Nephron progenitor cell (in vitro differentiated cells): ENCODE results near the gene FAM168A.

ENCODE experiments used
- DNase-seq: peaks from one replicate; pipeline ENCODE4 v3.0.0; 2021
- H3K27ac Mint-ChIP-seq: 2 replicates; pipeline ENCODE4 v1.8.0; 2021; ENCODE audit warnings: mild to moderate bottlenecking, moderate library complexity, mixed read lengths
- H3K27me3 Mint-ChIP-seq: 2 replicates; pipeline ENCODE4 v1.8.0; 2021; ENCODE audit warnings: mild to moderate bottlenecking, low read depth, mixed read lengths; ENCODE audit not compliant: poor library complexity
- H3K36me3 Mint-ChIP-seq: 2 replicates; pipeline ENCODE4 v1.8.0; 2021; ENCODE audit warnings: low read depth, mixed read lengths
- H3K4me1 Mint-ChIP-seq: 2 replicates; pipeline ENCODE4 v1.8.0; 2021; ENCODE audit warnings: mixed read lengths
- H3K4me3 Mint-ChIP-seq: 2 replicates; pipeline ENCODE4 v1.8.0; 2021; ENCODE audit warnings: mild to moderate bottlenecking, moderate library complexity, mixed read lengths
- H3K9me3 Mint-ChIP-seq: 2 replicates; pipeline ENCODE4 v1.8.0; 2021; ENCODE audit warnings: mild to moderate bottlenecking, moderate library complexity, mixed read lengths
- TF ChIP-seq, protein P1 (sequence below): fragments of 200-600 bp; sonication (generic); IDR thresholded peaks from 2 replicates; pipeline ENCODE4 v1.5.0; 2021; ENCODE audit warnings: antibody characterized with exemption

Gene FAM168A

DNA sequence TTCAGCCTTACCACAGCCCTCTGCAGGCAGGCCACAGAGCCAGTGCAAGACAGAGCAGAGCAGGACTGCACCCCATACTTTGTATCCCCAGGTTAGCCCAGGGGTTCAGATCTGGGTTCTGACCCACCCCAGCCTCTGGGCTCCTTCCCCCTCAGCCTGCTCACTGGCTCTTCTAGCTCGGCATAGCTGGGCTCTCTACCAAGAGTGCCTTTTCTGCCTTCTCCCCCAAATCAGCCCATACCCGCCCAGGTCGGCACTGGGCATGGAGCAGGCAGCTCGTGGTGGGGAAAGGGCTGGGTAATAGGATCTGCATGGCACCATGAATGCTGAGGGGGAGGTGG, 213.4 kb downstream of the FAM168A start:
- no peaks in the 10 kb centered on the region for H3K36me3 Mint-ChIP-seq
- TF ChIP-seq, protein P1, sequence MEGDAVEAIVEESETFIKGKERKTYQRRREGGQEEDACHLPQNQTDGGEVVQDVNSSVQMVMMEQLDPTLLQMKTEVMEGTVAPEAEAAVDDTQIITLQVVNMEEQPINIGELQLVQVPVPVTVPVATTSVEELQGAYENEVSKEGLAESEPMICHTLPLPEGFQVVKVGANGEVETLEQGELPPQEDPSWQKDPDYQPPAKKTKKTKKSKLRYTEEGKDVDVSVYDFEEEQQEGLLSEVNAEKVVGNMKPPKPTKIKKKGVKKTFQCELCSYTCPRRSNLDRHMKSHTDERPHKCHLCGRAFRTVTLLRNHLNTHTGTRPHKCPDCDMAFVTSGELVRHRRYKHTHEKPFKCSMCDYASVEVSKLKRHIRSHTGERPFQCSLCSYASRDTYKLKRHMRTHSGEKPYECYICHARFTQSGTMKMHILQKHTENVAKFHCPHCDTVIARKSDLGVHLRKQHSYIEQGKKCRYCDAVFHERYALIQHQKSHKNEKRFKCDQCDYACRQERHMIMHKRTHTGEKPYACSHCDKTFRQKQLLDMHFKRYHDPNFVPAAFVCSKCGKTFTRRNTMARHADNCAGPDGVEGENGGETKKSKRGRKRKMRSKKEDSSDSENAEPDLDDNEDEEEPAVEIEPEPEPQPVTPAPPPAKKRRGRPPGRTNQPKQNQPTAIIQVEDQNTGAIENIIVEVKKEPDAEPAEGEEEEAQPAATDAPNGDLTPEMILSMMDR, result no peak
- H3K9me3 Mint-ChIP-seq, result no peaks in the 10 kb centered on the region
- H3K4me1 Mint-ChIP-seq, result peaks cover 87% of the 10 kb centered on the region
- H3K4me3 Mint-ChIP-seq, result no peak overlapping the region
- no peak for DNase-seq
- no peaks in the 10 kb centered on the region for H3K27me3 Mint-ChIP-seq
- peak overlapping the region; percentile 74 for H3K27ac Mint-ChIP-seq

DNA sequence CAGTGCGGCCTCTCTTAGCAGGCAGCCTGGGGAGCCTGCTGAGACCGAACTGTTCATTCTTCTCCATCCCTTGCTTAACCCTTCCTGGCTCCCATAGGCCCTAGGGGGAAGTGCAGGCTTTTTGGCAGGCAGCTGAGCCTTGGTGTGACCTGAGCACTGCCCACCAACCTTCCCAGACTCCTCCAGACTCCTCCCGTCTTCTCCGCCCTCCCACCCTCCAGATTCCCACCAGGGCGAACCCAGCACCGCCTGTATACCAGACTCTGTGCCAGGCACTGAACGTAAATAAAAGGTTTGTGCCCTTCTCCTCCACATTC, 213.8 kb downstream of the FAM168A start:
- Mint-ChIP-seq H3K4me1 (peaks cover 86% of the 10 kb centered on the region), H3K27ac (no peak overlapping the region), H3K4me3 (no peak overlapping the region), H3K9me3 (no peaks in the 10 kb centered on the region), H3K27me3 (no peaks in the 10 kb centered on the region), H3K36me3 (no peaks in the 10 kb centered on the region)
- DNase-seq, result no peak
- TF ChIP-seq, protein P1, result no peak

DNA sequence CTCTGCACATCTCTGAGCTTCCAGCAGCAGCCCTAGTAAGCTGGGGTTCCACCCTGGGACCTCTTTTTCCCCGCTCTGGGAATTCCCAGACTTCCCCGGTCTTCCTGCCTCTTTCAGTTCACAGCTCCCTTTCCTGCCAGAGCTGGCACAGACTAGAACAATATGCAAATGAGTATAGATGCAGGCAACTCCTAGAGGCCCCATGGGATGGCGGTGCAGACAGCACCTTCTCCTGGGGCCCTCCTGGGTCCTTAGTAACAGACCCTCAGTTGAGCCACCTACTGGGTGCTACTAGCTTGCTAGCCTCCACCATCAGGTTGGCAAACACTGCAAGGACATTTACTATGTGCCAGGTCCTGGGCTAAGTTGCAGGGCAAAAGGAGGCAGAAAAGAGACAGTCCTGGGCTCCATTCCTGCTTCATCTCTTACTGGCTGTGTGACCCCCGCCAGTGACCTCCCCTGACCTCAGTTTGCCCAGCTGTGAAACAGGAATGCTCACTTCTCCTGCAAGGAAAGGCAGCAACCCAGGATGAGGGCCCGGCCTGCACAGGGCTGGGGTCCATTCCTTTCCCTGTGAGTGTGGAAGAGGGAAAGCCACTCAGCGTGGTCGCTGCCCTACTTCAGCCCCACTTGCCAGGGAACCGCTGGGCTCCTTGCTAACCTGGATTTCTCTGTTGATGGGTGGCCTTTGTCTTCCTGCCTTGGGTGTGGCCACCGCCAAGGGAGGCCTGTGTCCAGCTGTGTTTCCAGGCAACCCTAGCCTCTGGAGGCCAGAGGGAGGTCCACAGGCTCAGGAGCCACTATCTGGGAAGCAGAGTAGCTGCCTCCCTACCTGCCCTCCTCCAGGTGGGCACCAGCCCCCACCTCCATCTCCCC, 214.4 kb downstream of the FAM168A start:
- Mint-ChIP-seq H3K27me3 (no peaks in the 10 kb centered on the region), H3K27ac (no peak overlapping the region), H3K9me3 (no peaks in the 10 kb centered on the region), H3K36me3 (no peaks in the 10 kb centered on the region), H3K4me3 (no peak overlapping the region), H3K4me1 (peaks cover 88% of the 10 kb centered on the region)
- no peak for DNase-seq
- TF ChIP-seq, protein P1, result no peak

DNA sequence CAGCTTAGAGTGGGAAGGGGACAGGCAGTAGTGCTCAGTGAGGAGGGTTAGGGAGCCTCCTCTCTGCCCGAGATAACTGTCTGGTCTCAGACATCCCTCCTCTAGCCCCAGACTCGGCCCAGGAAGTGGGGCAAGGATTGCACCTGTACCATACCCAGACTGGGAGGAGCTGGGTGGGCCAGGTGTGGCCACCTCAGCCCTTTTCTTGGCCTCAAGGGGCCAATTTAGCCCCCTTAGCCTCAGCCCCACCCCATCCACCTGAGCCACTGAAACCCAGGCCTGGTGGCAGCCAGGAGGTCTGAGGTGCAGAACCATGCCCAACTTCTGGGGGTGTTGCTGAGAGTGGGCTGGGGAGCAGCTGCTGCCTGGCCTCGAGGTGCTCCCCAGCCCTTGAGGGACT, 215.2 kb downstream of the FAM168A start:
- DNase-seq, result no peak
- Mint-ChIP-seq H3K4me3 (no peak overlapping the region), H3K27me3 (peaks cover 3% of the 10 kb centered on the region), H3K36me3 (no peaks in the 10 kb centered on the region), H3K9me3 (no peaks in the 10 kb centered on the region), H3K4me1 (peaks cover 88% of the 10 kb centered on the region), H3K27ac (peak overlapping the region; percentile 29)
- TF ChIP-seq, protein P1, result no peak

DNA sequence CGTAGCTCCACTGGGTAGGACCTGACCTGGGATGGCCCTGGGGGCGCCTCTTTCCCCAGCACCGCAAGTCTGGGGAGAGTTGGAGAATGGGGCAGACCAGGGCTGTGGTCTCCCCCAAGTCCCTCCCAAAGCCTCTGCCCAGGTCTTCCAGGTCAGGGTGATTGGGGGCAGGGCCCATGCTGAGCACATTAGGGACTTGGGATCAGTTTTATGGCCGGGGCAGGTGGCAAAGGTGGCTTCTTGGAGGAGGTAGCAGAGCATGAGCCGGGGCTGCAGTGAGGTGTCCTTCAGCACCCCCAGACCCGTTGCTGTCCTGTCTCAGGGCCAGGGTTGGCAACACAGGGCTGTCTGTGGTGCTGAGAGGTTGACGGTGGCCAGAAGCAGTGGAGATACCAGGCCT, 215.7 kb downstream of the FAM168A start:
- H3K4me1 Mint-ChIP-seq, result peaks cover 88% of the 10 kb centered on the region
- peaks cover 5% of the 10 kb centered on the region for H3K27me3 Mint-ChIP-seq
- no peak for DNase-seq
- no peaks in the 10 kb centered on the region for H3K9me3 Mint-ChIP-seq
- no peaks in the 10 kb centered on the region for H3K36me3 Mint-ChIP-seq
- H3K27ac Mint-ChIP-seq, result no peak overlapping the region
- TF ChIP-seq, protein P1, result no peak
- H3K4me3 Mint-ChIP-seq, result no peak overlapping the region

DNA sequence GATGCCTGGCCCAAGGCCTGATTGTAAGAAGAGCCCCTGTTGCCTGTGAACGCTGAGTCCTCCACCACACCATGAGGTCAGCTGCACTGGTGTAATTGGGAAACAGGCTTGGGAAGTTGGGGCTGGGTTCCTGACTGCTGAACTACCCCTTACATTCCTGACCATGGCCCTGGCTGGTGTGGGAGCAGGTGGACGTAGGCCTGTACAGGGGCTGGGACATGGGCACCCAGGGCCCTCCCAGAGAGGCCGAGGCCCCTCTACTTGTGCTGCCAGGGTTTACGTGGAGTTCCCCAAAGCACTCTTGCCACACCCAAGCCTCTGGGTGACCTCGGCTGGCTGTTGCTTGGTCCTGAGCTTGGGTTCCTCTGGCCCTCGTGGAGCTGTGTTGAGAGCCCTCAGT, 216.3 kb downstream of the FAM168A start:
- no peak for DNase-seq
- TF ChIP-seq, protein P1, result no peak
- H3K36me3 Mint-ChIP-seq, result no peaks in the 10 kb centered on the region
- no peaks in the 10 kb centered on the region for H3K9me3 Mint-ChIP-seq
- no peak overlapping the region for H3K27ac Mint-ChIP-seq
- H3K27me3 Mint-ChIP-seq, result peaks cover 9% of the 10 kb centered on the region
- H3K4me1 Mint-ChIP-seq, result peaks cover 87% of the 10 kb centered on the region
- H3K4me3 Mint-ChIP-seq, result no peak overlapping the region
